ENCODE results near the gene CERT1. TPM values are rescaled to one million over a fixed set of nuclear protein-coding genes. Genes with fewer than 3 reads are reported as not detected.
"Not testable (repeated sequence)": the region's sequence is repeated elsewhere in the genome, so short reads cannot be mapped to it uniquely, and the experiment has no call there.

The CERT1 gene
- total RNA-seq, 3 donors from 2014 or later: 29.4 to 30.1 (median 29.9) TPM

DNA sequence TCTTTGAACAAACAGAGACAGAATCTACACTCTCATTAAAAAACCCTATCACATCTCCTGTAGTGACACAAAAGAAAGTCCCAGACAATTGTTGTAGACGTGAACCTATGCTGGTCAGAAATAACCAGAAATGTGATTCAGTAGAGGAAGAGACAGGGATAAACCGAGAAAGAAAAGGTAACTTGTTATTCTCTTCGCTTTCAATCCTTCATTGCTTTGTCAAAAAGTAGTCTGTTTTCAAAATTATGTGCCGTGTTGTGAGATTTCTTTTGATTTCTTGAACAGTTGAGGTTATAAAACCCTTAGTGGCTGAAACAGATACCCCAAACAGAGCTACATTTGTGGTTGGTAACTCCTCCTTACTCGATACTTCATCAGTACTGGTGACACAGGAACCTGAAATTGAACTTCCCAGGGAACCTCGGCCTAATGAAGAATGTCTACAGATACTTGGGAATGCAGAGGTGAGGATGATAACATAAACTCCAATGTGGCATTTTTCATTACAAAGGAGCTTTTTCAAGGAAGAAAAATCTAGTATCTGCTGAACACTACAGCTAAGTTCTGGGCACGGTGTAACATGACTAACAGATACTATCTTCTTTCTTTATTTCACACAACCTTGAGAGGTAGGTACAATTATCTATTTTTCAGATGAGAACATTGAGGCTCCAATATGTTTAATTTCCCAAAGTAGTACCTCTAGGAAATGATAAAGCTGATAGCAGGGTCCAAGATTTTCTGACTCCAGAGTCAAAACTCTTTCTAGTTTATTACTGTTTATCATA lies 160.1 kb downstream of the CERT1 start:
- Mint-ChIP-seq H3K27me3 (ENCODE audit: low read depth) (no peaks in the 10 kb centered on the region), H3K4me3 (no peak overlapping the region), H3K9me3 (no peaks in the 10 kb centered on the region), H3K4me1 (ENCODE audit: low read depth) (peaks cover 3% of the 10 kb centered on the region), H3K36me3 (ENCODE audit: insufficient read depth) (peaks cover 44% of the 10 kb centered on the region)
- DNase-seq (no peak), ATAC-seq (peak; percentile 80 to 84)

- ATAC-seq: no peak
- no peak for DNase-seq
- H3K27me3 Mint-ChIP-seq (ENCODE audit: low read depth): no peaks in the 10 kb centered on the region
- H3K9me3 Mint-ChIP-seq: no peaks in the 10 kb centered on the region
- peaks cover 47% of the 10 kb centered on the region for H3K36me3 Mint-ChIP-seq (ENCODE audit: insufficient read depth)
- no peak overlapping the region for H3K4me3 Mint-ChIP-seq
- H3K4me1 Mint-ChIP-seq (ENCODE audit: low read depth): peaks cover 3% of the 10 kb centered on the region
These were observed 161.8 kb downstream of the CERT1 start for GRCh38 chr5:75349663-75350062.

DNA sequence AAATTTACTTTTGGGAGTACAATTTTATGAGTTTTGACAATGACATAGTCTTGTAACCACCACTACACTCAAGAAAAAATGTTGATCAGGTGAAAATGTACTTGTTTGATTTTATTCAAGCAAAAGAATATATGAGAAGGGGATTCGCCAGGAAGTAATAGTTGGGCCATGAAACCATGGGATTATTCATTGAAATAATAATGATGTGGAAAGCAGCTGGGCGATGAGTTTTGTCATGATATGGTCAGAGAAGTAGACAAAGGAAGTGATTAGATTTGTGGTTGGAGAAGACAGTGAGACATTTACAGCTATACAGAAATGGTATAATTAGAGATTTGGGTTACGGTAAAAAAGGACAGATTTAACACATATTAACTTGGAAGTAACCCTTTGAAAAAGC lies 163.2 kb downstream of the CERT1 start:
- peaks cover 45% of the 10 kb centered on the region for H3K36me3 Mint-ChIP-seq (ENCODE audit: insufficient read depth)
- H3K27me3 Mint-ChIP-seq (ENCODE audit: low read depth): no peaks in the 10 kb centered on the region
- H3K4me3 Mint-ChIP-seq: no peak overlapping the region
- ATAC-seq (no peak), DNase-seq (no peak)
- H3K4me1 Mint-ChIP-seq (ENCODE audit: low read depth): peaks cover 3% of the 10 kb centered on the region
- H3K9me3 Mint-ChIP-seq: no peaks in the 10 kb centered on the region

DNA sequence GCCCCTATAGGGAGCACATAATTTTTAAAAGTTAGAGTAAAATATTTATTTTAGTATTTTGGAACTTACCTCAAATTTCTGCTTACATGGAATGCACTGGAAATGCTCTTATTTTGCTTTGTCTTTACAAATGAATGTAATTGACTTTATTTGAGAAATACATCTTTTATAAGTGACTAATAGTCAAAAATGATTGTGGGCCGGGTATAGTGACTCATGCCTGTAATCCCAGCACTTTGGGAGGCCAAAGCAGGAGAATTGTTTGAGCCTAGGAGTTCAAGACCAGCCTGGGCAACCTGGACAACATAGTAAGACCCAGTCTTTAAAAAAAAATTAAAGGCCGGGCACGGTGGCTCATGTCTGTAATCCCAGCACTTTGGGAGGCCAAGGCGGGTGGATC lies 168.6 kb downstream of the CERT1 start:
- peaks cover 16% of the 10 kb centered on the region for H3K36me3 Mint-ChIP-seq (ENCODE audit: insufficient read depth)
- H3K27me3 Mint-ChIP-seq (ENCODE audit: low read depth): no peaks in the 10 kb centered on the region
- H3K4me1 Mint-ChIP-seq (ENCODE audit: low read depth): peaks cover 33% of the 10 kb centered on the region
- DNase-seq: no peak
- ATAC-seq: no peak
- H3K9me3 Mint-ChIP-seq: no peaks in the 10 kb centered on the region
- no peak overlapping the region for H3K4me3 Mint-ChIP-seq

GRCh38 chr5:75341934-75342333 lies 169.5 kb downstream of the CERT1 start:
- ATAC-seq (no peak), DNase-seq (no peak)
- H3K4me1 Mint-ChIP-seq (ENCODE audit: low read depth): peaks cover 33% of the 10 kb centered on the region
- peaks cover 12% of the 10 kb centered on the region for H3K36me3 Mint-ChIP-seq (ENCODE audit: insufficient read depth)
- no peaks in the 10 kb centered on the region for H3K9me3 Mint-ChIP-seq
- no peak overlapping the region for H3K4me3 Mint-ChIP-seq
- no peaks in the 10 kb centered on the region for H3K27me3 Mint-ChIP-seq (ENCODE audit: low read depth)

- no peak for DNase-seq
- H3K4me1 Mint-ChIP-seq (ENCODE audit: low read depth): peaks cover 33% of the 10 kb centered on the region
- H3K9me3 Mint-ChIP-seq: no peaks in the 10 kb centered on the region
- H3K4me3 Mint-ChIP-seq: peak overlapping the region; percentile 0
- ATAC-seq: no peak
- H3K36me3 Mint-ChIP-seq (ENCODE audit: insufficient read depth): peaks cover 7% of the 10 kb centered on the region
- no peaks in the 10 kb centered on the region for H3K27me3 Mint-ChIP-seq (ENCODE audit: low read depth)
These were observed 170.5 kb downstream of the CERT1 start for GRCh38 chr5:75340714-75341478.

- H3K4me3 Mint-ChIP-seq: no peak overlapping the region
- DNase-seq (no peak), ATAC-seq (no peak)
- no peaks in the 10 kb centered on the region for H3K9me3 Mint-ChIP-seq
- peaks cover 2% of the 10 kb centered on the region for H3K36me3 Mint-ChIP-seq (ENCODE audit: insufficient read depth)
- H3K4me1 Mint-ChIP-seq (ENCODE audit: low read depth): peaks cover 33% of the 10 kb centered on the region
- H3K27me3 Mint-ChIP-seq (ENCODE audit: low read depth): no peaks in the 10 kb centered on the region
These were observed 173.0 kb downstream of the CERT1 start for GRCh38 chr5:75338408-75338807.

DNA sequence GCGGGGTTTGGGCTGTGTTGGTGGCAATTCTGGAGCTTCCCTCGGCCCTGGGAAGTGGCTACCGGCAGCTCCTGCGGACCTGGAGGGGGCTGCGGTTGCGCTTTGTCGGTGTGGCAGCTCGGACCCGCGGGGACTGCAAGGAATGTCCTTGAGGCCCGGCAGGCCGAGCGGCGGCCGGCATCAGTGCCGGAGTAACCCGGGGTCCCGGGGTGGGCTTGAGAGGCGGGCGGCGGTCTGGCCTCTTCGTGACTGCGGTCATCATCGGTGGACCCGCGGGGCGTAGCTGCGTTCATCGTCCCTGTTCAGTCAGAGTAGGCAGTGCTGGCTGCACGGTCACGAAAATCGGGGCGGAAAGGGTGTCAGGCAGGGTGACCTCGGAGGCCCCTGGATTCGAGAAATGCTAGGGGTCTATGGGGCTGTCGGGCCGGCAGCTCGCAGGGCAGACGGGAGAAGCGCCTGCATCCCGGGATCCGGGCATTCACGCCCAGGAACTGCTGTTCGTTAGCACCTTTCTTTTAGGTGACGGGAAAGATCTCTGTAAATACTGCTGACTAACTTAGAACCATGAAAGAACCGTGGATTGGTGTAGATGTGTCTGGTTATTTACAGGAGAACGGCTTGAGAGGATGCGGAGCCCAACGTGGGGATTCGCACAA lies 173.9 kb downstream of the CERT1 start:
- ATAC-seq (peak; percentile 3 to 8), DNase-seq (no peak)
- H3K4me3 Mint-ChIP-seq: no peak overlapping the region
- no peaks in the 10 kb centered on the region for H3K9me3 Mint-ChIP-seq
- peaks cover 2% of the 10 kb centered on the region for H3K36me3 Mint-ChIP-seq (ENCODE audit: insufficient read depth)
- H3K27me3 Mint-ChIP-seq (ENCODE audit: low read depth): no peaks in the 10 kb centered on the region
- H3K4me1 Mint-ChIP-seq (ENCODE audit: low read depth): peaks cover 32% of the 10 kb centered on the region

GRCh38 chr5:75336615-75337336 lies 174.7 kb downstream of the CERT1 start, which contains the start of gene HMGCR:
HMGCR (plus strand) TSS chr5:75337220; CDS start chr5:75342606, 5,386 bp downstream.
- ATAC-seq: peak; percentile 96 to 97
- Mint-ChIP-seq H3K4me1 (ENCODE audit: low read depth) (peaks cover 31% of the 10 kb centered on the region), H3K9me3 (no peaks in the 10 kb centered on the region), H3K36me3 (ENCODE audit: insufficient read depth) (peaks cover 2% of the 10 kb centered on the region), H3K4me3 (no peak within 1 kb of the TSS), H3K27me3 (ENCODE audit: low read depth) (peaks cover 2% of the 10 kb centered on the region)
- DNase-seq: peak; percentile 96

DNA sequence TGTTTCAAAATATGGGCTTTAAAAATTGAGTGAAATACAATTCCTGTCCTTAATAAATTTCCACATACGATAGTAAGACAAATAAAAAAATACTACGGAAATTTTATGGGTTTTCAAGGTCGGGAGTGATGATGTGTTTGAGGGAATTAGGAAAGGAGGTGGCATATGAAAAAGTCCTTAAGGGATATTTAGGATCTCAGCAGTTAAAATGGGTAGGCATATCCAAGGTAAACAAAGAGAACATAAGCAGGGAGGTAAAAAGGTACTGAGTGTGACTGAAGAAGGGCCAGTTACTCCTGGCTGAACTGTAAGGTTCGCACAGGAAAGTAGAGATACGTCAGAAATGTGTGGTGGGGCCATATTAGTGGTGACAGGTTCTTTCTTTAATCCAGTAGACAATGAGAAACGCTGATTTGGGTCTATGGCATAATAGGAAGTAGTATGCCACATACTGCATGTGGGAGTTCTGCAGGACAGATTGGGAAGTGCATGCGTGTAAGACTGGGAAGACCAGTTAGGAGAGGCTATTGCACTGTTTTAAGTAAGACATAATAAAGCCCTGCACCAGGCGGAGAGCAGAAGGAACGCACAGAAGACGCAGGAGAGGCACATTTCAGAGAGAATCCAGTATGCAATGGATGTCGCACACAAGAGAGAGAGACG lies 175.3 kb downstream of the CERT1 start:
- Mint-ChIP-seq H3K4me3 (no peak overlapping the region), H3K36me3 (ENCODE audit: insufficient read depth) (peaks cover 2% of the 10 kb centered on the region), H3K27me3 (ENCODE audit: low read depth) (peaks cover 3% of the 10 kb centered on the region), H3K4me1 (ENCODE audit: low read depth) (peaks cover 25% of the 10 kb centered on the region), H3K9me3 (no peaks in the 10 kb centered on the region)
- no peak for ATAC-seq
- no peak for DNase-seq

- Mint-ChIP-seq H3K4me1 (ENCODE audit: low read depth) (peaks cover 20% of the 10 kb centered on the region), H3K9me3 (no peaks in the 10 kb centered on the region), H3K27me3 (ENCODE audit: low read depth) (peaks cover 3% of the 10 kb centered on the region), H3K4me3 (no peak overlapping the region), H3K36me3 (ENCODE audit: insufficient read depth) (peaks cover 2% of the 10 kb centered on the region)
- no peak for ATAC-seq
- no peak for DNase-seq
These were observed 175.9 kb downstream of the CERT1 start for GRCh38 chr5:75335486-75335885.

DNA sequence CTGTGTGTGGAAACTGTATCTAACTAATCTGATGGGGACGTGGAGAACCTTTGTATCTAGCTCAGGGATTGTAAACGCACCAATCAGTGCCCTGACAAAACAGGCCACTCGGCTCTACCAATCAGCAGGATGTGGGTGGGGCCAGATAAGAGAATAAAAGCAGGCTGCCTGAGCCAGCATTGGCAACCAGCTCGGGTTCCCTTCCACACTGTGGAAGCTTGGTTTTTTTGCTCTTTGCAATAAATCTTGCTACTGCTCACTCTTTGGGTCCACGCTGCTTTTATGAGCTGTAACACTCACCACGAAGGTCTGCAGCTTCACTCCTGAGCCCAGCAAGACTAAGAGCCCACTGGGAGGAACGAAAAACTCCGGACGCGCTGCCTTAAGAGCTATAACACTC lies 177.0 kb downstream of the CERT1 start:
- not testable (repeated sequence) for H3K36me3 Mint-ChIP-seq (ENCODE audit: insufficient read depth); H3K27me3 Mint-ChIP-seq (ENCODE audit: low read depth); H3K9me3 Mint-ChIP-seq; H3K4me3 Mint-ChIP-seq; DNase-seq; ATAC-seq
- peaks cover 12% of the 10 kb centered on the region for H3K4me1 Mint-ChIP-seq (ENCODE audit: low read depth)

- not testable (repeated sequence) for H3K4me3 Mint-ChIP-seq; H3K9me3 Mint-ChIP-seq; DNase-seq; ATAC-seq; H3K36me3 Mint-ChIP-seq (ENCODE audit: insufficient read depth); H3K27me3 Mint-ChIP-seq (ENCODE audit: low read depth)
- H3K4me1 Mint-ChIP-seq (ENCODE audit: low read depth): peaks cover 10% of the 10 kb centered on the region
These were observed 177.7 kb downstream of the CERT1 start for GRCh38 chr5:75333759-75334158.
